ENCODE measurements around the gene MYH6.

Gene MYH6

DNA sequence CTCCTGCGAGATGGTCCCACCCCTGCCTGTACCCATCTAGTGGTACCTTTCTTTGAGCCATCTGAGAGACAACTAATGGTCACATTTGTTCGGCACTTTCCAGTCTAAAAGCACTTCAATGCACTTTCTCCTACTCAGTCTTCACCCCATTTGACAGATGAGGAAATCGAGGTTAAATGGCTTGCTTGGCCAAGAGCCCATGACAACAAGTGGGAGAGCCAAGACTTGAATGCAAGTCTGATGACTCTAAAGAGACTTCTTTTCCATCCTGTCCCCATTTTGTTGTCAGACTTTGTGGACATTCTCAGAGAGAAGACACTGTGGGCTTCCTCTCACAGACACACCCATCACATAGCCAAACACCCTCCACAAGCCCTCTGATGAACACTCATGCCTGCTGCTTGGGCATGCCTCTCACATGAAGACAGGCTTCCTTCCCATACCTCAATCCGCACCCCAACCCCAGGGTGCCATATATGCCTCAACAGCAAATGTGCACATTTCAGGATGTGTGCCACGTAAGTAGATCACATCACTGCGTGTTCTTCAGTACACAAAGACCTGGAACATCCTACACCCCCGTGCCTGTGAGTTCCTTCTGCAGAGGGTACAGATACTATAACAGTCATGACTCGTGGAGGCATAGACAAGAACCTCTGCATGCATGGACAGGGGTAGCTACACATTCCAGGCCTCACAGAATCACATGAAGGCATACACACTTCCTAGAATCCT is 26.6 kb upstream of the MYH6 start:
- Histone ChIP-seq H3K4me3 (ENCODE audit: low read depth, low read length) (peak overlapping the region; percentile 1), H3K27me3 (ENCODE audit: insufficient read depth, low read length) (no peaks in the 10 kb centered on the region), H2AK5ac (ENCODE audit: low read length) (no peak overlapping the region), H3K9me3 (ENCODE audit: insufficient read depth, low read depth, low read length) (peaks cover 8% of the 10 kb centered on the region), H3K36me3 (ENCODE audit: control insufficient read depth in 1 of 2, insufficient read depth in 2 of 2, low read length in 2 of 2) (no peaks in the 10 kb centered on the region), H4K8ac (ENCODE audit: low read depth, low read length) (no peak overlapping the region), H4K12ac (ENCODE audit: low read depth, low read length) (no peak overlapping the region), H2BK120ac (ENCODE audit: insufficient read depth, low read length, poor library complexity) (no peak overlapping the region), H3K27ac (ENCODE audit: low read depth, low read length) (no peak overlapping the region), H2BK5ac (ENCODE audit: low read depth, low read length, poor library complexity) (no peak overlapping the region), H3K79me2 (ENCODE audit: control insufficient read depth, insufficient read depth, low read length, poor library complexity) (no peaks in the 10 kb centered on the region), H3K4me2 (ENCODE audit: low read length) (no peak overlapping the region), H2AFZ (ENCODE audit: insufficient read depth, low read length, poor library complexity) (no peak overlapping the region), H3K4ac (ENCODE audit: low read depth, low read length) (no peak overlapping the region), H3K4me1 (ENCODE audit: control insufficient read depth in 1 of 2, insufficient read depth in 2 of 2, low read length in 2 of 2) (peaks cover 4 to 5% of the 10 kb centered on the region in 2 experiments), H3K14ac (ENCODE audit: low read length) (no peak overlapping the region), H2BK12ac (ENCODE audit: low read length) (no peak overlapping the region), H3K9ac (ENCODE audit: low read length) (no peak overlapping the region), H3K18ac (ENCODE audit: low read length) (no peak overlapping the region), H3K23ac (ENCODE audit: low read length) (no peak overlapping the region), H3K79me1 (ENCODE audit: low read length) (no peaks in the 10 kb centered on the region), H4K91ac (ENCODE audit: low read depth, low read length) (no peak overlapping the region)
- WGBS (ENCODE audit: extremely low coverage, insufficient coverage, insufficient read length): no CpG with 5 or more reads among the region's 8 CpGs
- DNase-seq: no peak

DNA sequence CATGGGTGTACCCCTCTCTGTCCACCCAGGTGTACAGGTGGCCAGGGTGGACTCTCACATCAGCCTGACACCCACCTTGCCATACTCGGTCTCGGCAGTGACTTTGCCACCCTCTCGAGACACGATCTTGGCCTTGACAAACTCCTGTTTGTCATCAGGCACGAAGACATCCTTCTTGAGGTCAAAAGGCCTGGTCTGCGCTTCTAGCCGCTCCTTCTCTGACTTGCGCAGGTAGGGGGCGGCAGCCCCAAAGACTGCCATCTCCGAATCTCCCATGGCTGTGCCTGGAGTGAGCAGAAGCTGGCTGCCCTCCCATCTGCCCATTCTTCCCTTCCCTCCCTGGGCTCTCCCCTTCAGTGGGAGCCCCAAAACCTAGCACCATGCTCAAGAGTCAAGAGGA is 25.4 kb upstream of the MYH6 start:
- H3K79me1 ChIP-seq (ENCODE audit: low read length): no peaks in the 10 kb centered on the region
- no peaks in the 10 kb centered on the region for H3K27me3 ChIP-seq (ENCODE audit: insufficient read depth, low read length)
- H4K91ac ChIP-seq (ENCODE audit: low read depth, low read length): no peak overlapping the region
- H3K9ac ChIP-seq (ENCODE audit: low read length): no peak overlapping the region
- no peak overlapping the region for H3K23ac ChIP-seq (ENCODE audit: low read length)
- H2BK12ac ChIP-seq (ENCODE audit: low read length): no peak overlapping the region
- no peak overlapping the region for H3K4me2 ChIP-seq (ENCODE audit: low read length)
- no peak overlapping the region for H2BK120ac ChIP-seq (ENCODE audit: insufficient read depth, low read length, poor library complexity)
- no peaks in the 10 kb centered on the region for H3K36me3 ChIP-seq (ENCODE audit: control insufficient read depth in 1 of 2, insufficient read depth in 2 of 2, low read length in 2 of 2)
- H3K79me2 ChIP-seq (ENCODE audit: control insufficient read depth, insufficient read depth, low read length, poor library complexity): no peaks in the 10 kb centered on the region
- peaks cover 4 to 5% of the 10 kb centered on the region in 2 experiments for H3K4me1 ChIP-seq (ENCODE audit: control insufficient read depth in 1 of 2, insufficient read depth in 2 of 2, low read length in 2 of 2)
- no peak overlapping the region for H3K4me3 ChIP-seq (ENCODE audit: low read depth, low read length)
- no peak overlapping the region for H2AFZ ChIP-seq (ENCODE audit: insufficient read depth, low read length, poor library complexity)
- no peak overlapping the region for H3K14ac ChIP-seq (ENCODE audit: low read length)
- no peak overlapping the region for H3K4ac ChIP-seq (ENCODE audit: low read depth, low read length)
- no peak overlapping the region for H2BK5ac ChIP-seq (ENCODE audit: low read depth, low read length, poor library complexity)
- no peak overlapping the region for H2AK5ac ChIP-seq (ENCODE audit: low read length)
- H4K8ac ChIP-seq (ENCODE audit: low read depth, low read length): no peak overlapping the region
- DNase-seq: no peak
- no CpG with 5 or more reads among the region's 10 CpGs for WGBS (ENCODE audit: extremely low coverage, insufficient coverage, insufficient read length)
- no peak overlapping the region for H3K27ac ChIP-seq (ENCODE audit: low read depth, low read length)
- no peak overlapping the region for H4K12ac ChIP-seq (ENCODE audit: low read depth, low read length)
- H3K18ac ChIP-seq (ENCODE audit: low read length): no peak overlapping the region
- H3K9me3 ChIP-seq (ENCODE audit: insufficient read depth, low read depth, low read length): peaks cover 9% of the 10 kb centered on the region

DNA sequence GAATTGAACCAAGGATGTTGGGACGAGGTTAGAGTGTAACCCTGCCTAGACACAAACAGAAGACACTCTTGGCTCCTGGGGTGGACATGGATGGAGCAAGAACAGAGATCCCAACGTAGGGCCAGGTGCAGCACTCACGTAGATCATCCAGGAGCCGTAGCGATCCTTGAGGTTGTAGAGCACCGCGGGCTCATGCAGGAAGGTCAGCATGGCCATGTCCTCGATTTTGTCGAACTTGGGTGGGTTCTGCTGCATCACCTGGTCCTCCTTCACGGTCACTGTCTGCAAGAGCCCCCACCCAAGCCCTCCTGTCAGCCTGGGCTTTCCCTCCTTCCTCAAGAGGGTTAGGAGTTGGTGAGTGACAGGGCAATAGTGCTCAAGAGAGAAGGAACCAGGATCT is 24.9 kb upstream of the MYH6 start:
- no peak overlapping the region for H2AK5ac ChIP-seq (ENCODE audit: low read length)
- H2BK5ac ChIP-seq (ENCODE audit: low read depth, low read length, poor library complexity): no peak overlapping the region
- WGBS (ENCODE audit: extremely low coverage, insufficient coverage, insufficient read length): no CpG with 5 or more reads among the region's 10 CpGs
- no peak overlapping the region for H3K14ac ChIP-seq (ENCODE audit: low read length)
- DNase-seq: no peak
- H3K9ac ChIP-seq (ENCODE audit: low read length): no peak overlapping the region
- no peak overlapping the region for H2AFZ ChIP-seq (ENCODE audit: insufficient read depth, low read length, poor library complexity)
- H3K4me3 ChIP-seq (ENCODE audit: low read depth, low read length): no peak overlapping the region
- H2BK120ac ChIP-seq (ENCODE audit: insufficient read depth, low read length, poor library complexity): no peak overlapping the region
- no peaks in the 10 kb centered on the region for H3K79me2 ChIP-seq (ENCODE audit: control insufficient read depth, insufficient read depth, low read length, poor library complexity)
- H3K27ac ChIP-seq (ENCODE audit: low read depth, low read length): no peak overlapping the region
- no peak overlapping the region for H3K4ac ChIP-seq (ENCODE audit: low read depth, low read length)
- H4K91ac ChIP-seq (ENCODE audit: low read depth, low read length): no peak overlapping the region
- no peak overlapping the region for H4K8ac ChIP-seq (ENCODE audit: low read depth, low read length)
- no peak overlapping the region for H3K23ac ChIP-seq (ENCODE audit: low read length)
- no peaks in the 10 kb centered on the region for H3K36me3 ChIP-seq (ENCODE audit: control insufficient read depth in 1 of 2, insufficient read depth in 2 of 2, low read length in 2 of 2)
- no peak overlapping the region for H3K18ac ChIP-seq (ENCODE audit: low read length)
- H3K4me1 ChIP-seq (ENCODE audit: control insufficient read depth in 1 of 2, insufficient read depth in 2 of 2, low read length in 2 of 2): peaks cover 4 to 5% of the 10 kb centered on the region in 2 experiments
- no peaks in the 10 kb centered on the region for H3K79me1 ChIP-seq (ENCODE audit: low read length)
- no peak overlapping the region for H2BK12ac ChIP-seq (ENCODE audit: low read length)
- peaks cover 9% of the 10 kb centered on the region for H3K9me3 ChIP-seq (ENCODE audit: insufficient read depth, low read depth, low read length)
- no peak overlapping the region for H3K4me2 ChIP-seq (ENCODE audit: low read length)
- no peaks in the 10 kb centered on the region for H3K27me3 ChIP-seq (ENCODE audit: insufficient read depth, low read length)
- no peak overlapping the region for H4K12ac ChIP-seq (ENCODE audit: low read depth, low read length)

DNA sequence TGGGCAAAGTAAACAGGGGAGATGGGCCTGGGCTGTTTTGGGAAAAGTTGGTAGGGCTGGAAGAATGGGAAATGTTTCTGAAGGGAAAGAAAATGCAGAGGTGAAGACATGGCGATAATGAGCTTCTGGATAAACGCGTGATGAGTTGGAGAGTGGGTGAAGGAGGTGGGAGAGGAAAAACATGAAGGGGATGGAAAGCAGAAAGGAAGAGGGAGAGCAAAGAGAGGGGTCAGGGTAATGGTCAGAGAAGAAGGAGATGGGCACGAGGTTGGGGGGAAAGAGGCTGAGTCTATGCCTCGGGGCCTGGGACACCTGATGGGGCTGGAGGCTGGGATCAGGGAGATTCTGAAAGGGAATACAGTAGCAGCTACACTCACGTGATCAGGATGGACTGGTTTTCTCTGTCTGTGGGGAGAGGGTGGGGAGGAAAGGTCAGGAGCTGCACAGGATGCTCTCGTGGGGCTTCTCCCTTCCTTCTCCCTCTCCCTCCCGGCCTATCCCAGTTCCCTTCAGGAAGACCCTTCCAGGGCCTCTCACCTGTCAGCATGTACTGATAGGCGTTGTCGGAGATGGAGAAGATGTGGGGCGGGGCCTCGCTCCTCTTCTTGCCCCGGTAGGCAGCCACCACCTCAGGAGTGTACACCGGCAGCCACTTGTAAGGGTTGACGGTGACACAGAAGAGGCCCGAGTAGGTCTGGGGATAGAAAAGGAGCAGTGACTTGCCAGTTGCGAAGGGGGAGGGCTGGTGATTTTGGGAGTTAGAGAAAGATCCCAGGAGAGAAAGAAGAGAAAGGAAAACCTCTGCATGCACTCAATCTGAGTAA is 24.2 kb upstream of the MYH6 start:
- no peak overlapping the region for H3K18ac ChIP-seq (ENCODE audit: low read length)
- H3K9ac ChIP-seq (ENCODE audit: low read length): no peak overlapping the region
- H2BK5ac ChIP-seq (ENCODE audit: low read depth, low read length, poor library complexity): no peak overlapping the region
- H3K27ac ChIP-seq (ENCODE audit: low read depth, low read length): no peak overlapping the region
- H3K9me3 ChIP-seq (ENCODE audit: insufficient read depth, low read depth, low read length): peaks cover 9% of the 10 kb centered on the region
- H3K4ac ChIP-seq (ENCODE audit: low read depth, low read length): no peak overlapping the region
- H3K27me3 ChIP-seq (ENCODE audit: insufficient read depth, low read length): no peaks in the 10 kb centered on the region
- peaks cover 4 to 5% of the 10 kb centered on the region in 2 experiments for H3K4me1 ChIP-seq (ENCODE audit: control insufficient read depth in 1 of 2, insufficient read depth in 2 of 2, low read length in 2 of 2)
- H4K91ac ChIP-seq (ENCODE audit: low read depth, low read length): no peak overlapping the region
- H2AFZ ChIP-seq (ENCODE audit: insufficient read depth, low read length, poor library complexity): no peak overlapping the region
- no peak overlapping the region for H2AK5ac ChIP-seq (ENCODE audit: low read length)
- no peaks in the 10 kb centered on the region for H3K79me2 ChIP-seq (ENCODE audit: control insufficient read depth, insufficient read depth, low read length, poor library complexity)
- no peak overlapping the region for H4K12ac ChIP-seq (ENCODE audit: low read depth, low read length)
- no peak overlapping the region for H3K4me2 ChIP-seq (ENCODE audit: low read length)
- H4K8ac ChIP-seq (ENCODE audit: low read depth, low read length): no peak overlapping the region
- H3K14ac ChIP-seq (ENCODE audit: low read length): no peak overlapping the region
- H2BK120ac ChIP-seq (ENCODE audit: insufficient read depth, low read length, poor library complexity): no peak overlapping the region
- no peak overlapping the region for H3K4me3 ChIP-seq (ENCODE audit: low read depth, low read length)
- H3K79me1 ChIP-seq (ENCODE audit: low read length): no peaks in the 10 kb centered on the region
- H3K36me3 ChIP-seq (ENCODE audit: control insufficient read depth in 1 of 2, insufficient read depth in 2 of 2, low read length in 2 of 2): no peaks in the 10 kb centered on the region
- H3K23ac ChIP-seq (ENCODE audit: low read length): no peak overlapping the region
- no peak overlapping the region for H2BK12ac ChIP-seq (ENCODE audit: low read length)
- no peak for DNase-seq
- 100% methylated on average over 2 of the region's 17 CpGs for whole genome bisulfite sequencing (ENCODE audit: extremely low coverage, insufficient coverage, insufficient read length)

Measured in trophoblast cell (in vitro differentiated cells and primary cell).